Astrocyte (in vitro differentiated cells and primary cell): Measurements from ENCODE around the gene ADD1. TPM values are rescaled to one million over a fixed set of nuclear protein-coding genes. Genes with fewer than 3 reads are reported as not detected.

Experiments used
- DNase-seq: peaks from one replicate; pipeline ENCODE4 v3.0.0-alpha.2; 2010; ENCODE audit warnings: low read depth
- FAIRE-seq: peaks from 2 replicates; lab custom pipeline; 2011; peaks lifted over from hg19 to GRCh38; lab: Jason Lieb, UNC
- H2AFZ ChIP-seq: 2 replicates; pipeline ENCODE4 v1.6.0; 2012; ENCODE audit warnings: low read depth, low read length, inconsistent platforms
- H3K27ac ChIP-seq: 2 replicates; pipeline ENCODE4 v1.5.1; 2011; ENCODE audit warnings: low read depth, low read length, inconsistent platforms
- H3K27me3 ChIP-seq: 2 replicates; pipeline ENCODE4 v1.6.0; 2011; ENCODE audit warnings: low read length, inconsistent platforms; ENCODE audit not compliant: insufficient read depth
- H3K36me3 ChIP-seq: 2 replicates; pipeline ENCODE4 v1.5.1; 2011; ENCODE audit warnings: low read length, inconsistent platforms; ENCODE audit not compliant: insufficient read depth
- H3K4me1 ChIP-seq: 2 replicates; pipeline ENCODE4 v1.5.1; 2011; ENCODE audit warnings: low read length, inconsistent platforms; ENCODE audit not compliant: insufficient read depth
- H3K4me2 ChIP-seq: 2 replicates; pipeline ENCODE4 v1.6.0; 2012; ENCODE audit warnings: low read length, inconsistent platforms
- H3K4me3 ChIP-seq: 2 replicates; pipeline ENCODE4 v1.5.1; 2011; ENCODE audit warnings: low read depth, mild to moderate bottlenecking, low read length, inconsistent platforms; ENCODE audit not compliant: insufficient read depth
- H3K79me2 ChIP-seq: 2 replicates; pipeline ENCODE4 v1.6.0; 2012; ENCODE audit warnings: mild to moderate bottlenecking, low read length, inconsistent platforms; ENCODE audit not compliant: insufficient read depth
- H3K9ac ChIP-seq: 2 replicates; pipeline ENCODE4 v1.6.0; 2012; ENCODE audit warnings: mild to moderate bottlenecking, low read length, inconsistent platforms
- H3K9me3 ChIP-seq: 2 replicates; pipeline ENCODE4 v1.5.1; 2012; ENCODE audit warnings: low read depth, mild to moderate bottlenecking, low read length, inconsistent platforms; ENCODE audit not compliant: insufficient read depth
- H4K20me1 ChIP-seq: 2 replicates; pipeline ENCODE4 v1.6.0; 2012; ENCODE audit warnings: low read length, inconsistent platforms; ENCODE audit not compliant: insufficient read depth
- H3K27ac Mint-ChIP-seq: one replicate; pipeline ENCODE4 v1.8.0; 2021; ENCODE audit warnings: mild to moderate bottlenecking, mixed read lengths; ENCODE audit not compliant: unreplicated experiment
- H3K27me3 Mint-ChIP-seq: one replicate; pipeline ENCODE4 v1.8.0; 2021; ENCODE audit warnings: low read depth, mixed read lengths; ENCODE audit not compliant: unreplicated experiment
- H3K36me3 Mint-ChIP-seq: one replicate; pipeline ENCODE4 v1.8.0; 2021; ENCODE audit warnings: low read depth, mixed read lengths; ENCODE audit not compliant: unreplicated experiment
- H3K4me1 Mint-ChIP-seq: one replicate; pipeline ENCODE4 v1.8.0; 2021; ENCODE audit warnings: low read depth, mixed read lengths; ENCODE audit not compliant: unreplicated experiment
- H3K4me3 Mint-ChIP-seq: one replicate; pipeline ENCODE4 v1.8.0; 2021; ENCODE audit warnings: mild to moderate bottlenecking, moderate library complexity, mixed read lengths; ENCODE audit not compliant: unreplicated experiment
- H3K9me3 Mint-ChIP-seq: one replicate; pipeline ENCODE4 v1.8.0; 2021; ENCODE audit warnings: mild to moderate bottlenecking, mixed read lengths; ENCODE audit not compliant: unreplicated experiment
- CTCF ChIP-seq: IDR thresholded peaks from 2 replicates; pipeline ENCODE4 v1.5.1; 2011; ENCODE audit warnings: low read depth, mild to moderate bottlenecking, inconsistent platforms, low read length, moderate library complexity; ENCODE audit not compliant: insufficient read depth
- EZH2 ChIP-seq: IDR thresholded peaks from 2 replicates; pipeline ENCODE4 v1.6.1; 2012; ENCODE audit warnings: mild to moderate bottlenecking, low read length, inconsistent platforms; ENCODE audit not compliant: insufficient read depth
- total RNA-seq: library from RNA; stranded (reverse); gene quantifications from 2 replicates; pipeline ENCODE4 v1.2.1, GENCODE V29; 2021

The ADD1 gene
- total RNA-seq, 1 donor from 2014 or later, result 280 TPM

- Mint-ChIP-seq H3K4me1 (peaks cover 11% of the 10 kb centered on the region), H3K27ac (no peak overlapping the region), H3K27me3 (no peaks in the 10 kb centered on the region), H3K36me3 (peaks cover 17% of the 10 kb centered on the region), H3K9me3 (no peaks in the 10 kb centered on the region), H3K4me3 (no peak overlapping the region)
- Histone ChIP-seq H3K4me1 (peaks cover 16% of the 10 kb centered on the region), H3K9ac (no peak overlapping the region), H3K4me3 (no peak overlapping the region), H3K36me3 (peaks cover 20% of the 10 kb centered on the region), H3K27me3 (no peaks in the 10 kb centered on the region), H3K79me2 (peaks cover 53% of the 10 kb centered on the region), H3K27ac (no peak overlapping the region), H3K4me2 (no peak overlapping the region), H4K20me1 (peaks cover 52% of the 10 kb centered on the region), H3K9me3 (no peaks in the 10 kb centered on the region), H2AFZ (no peak overlapping the region)
- FAIRE-seq (no peak), DNase-seq (no peak)
- TF ChIP-seq CTCF (no peak), EZH2 (no peak)
Measured at GRCh38 chr4:2927016-2927695, 83.5 kb downstream of the ADD1 start.

GRCh38 chr4:2927696-2928075 lies 84.0 kb downstream of the ADD1 start:
- H3K27ac ChIP-seq, result no peak overlapping the region
- Mint-ChIP-seq H3K4me1 (peaks cover 7% of the 10 kb centered on the region), H3K27ac (no peak overlapping the region), H3K27me3 (no peaks in the 10 kb centered on the region), H3K36me3 (peaks cover 13% of the 10 kb centered on the region), H3K9me3 (no peaks in the 10 kb centered on the region), H3K4me3 (no peak overlapping the region)
- H3K9ac ChIP-seq, result no peak overlapping the region
- peaks cover 20% of the 10 kb centered on the region for H3K36me3 ChIP-seq
- H3K27me3 ChIP-seq, result no peaks in the 10 kb centered on the region
- TF ChIP-seq CTCF (no peak), EZH2 (no peak)
- H3K4me2 ChIP-seq, result no peak overlapping the region
- H3K4me1 ChIP-seq, result peaks cover 16% of the 10 kb centered on the region
- no peaks in the 10 kb centered on the region for H3K9me3 ChIP-seq
- no peak for FAIRE-seq
- H3K79me2 ChIP-seq, result peaks cover 53% of the 10 kb centered on the region
- H4K20me1 ChIP-seq, result peaks cover 54% of the 10 kb centered on the region
- DNase-seq, result no peak
- no peak overlapping the region for H3K4me3 ChIP-seq
- no peak overlapping the region for H2AFZ ChIP-seq
